Duodenal mucosa (tissue), 2 donors: Measurements from ENCODE around the gene AAMP.

Experiments
- H3K27ac ChIP-seq: one replicate; pipeline ENCODE4 v1.7.0; 2013; ENCODE audit warnings: low read depth, low read length
- H3K27me3 ChIP-seq, 2 donors: one replicate each; pipeline ENCODE4 v1.7.0; 2013; ENCODE audit warnings: low read length in 2 of 2, control low read depth in 1 of 2; ENCODE audit not compliant: insufficient read depth in 2 of 2, control insufficient read depth in 1 of 2
- H3K36me3 ChIP-seq, 2 donors: one replicate each; pipeline ENCODE4 v1.7.0; 2013; ENCODE audit warnings: low read length in 2 of 2, control low read depth in 1 of 2; ENCODE audit not compliant: insufficient read depth in 2 of 2, control insufficient read depth in 1 of 2
- H3K4me1 ChIP-seq, 2 donors: one replicate each; pipeline ENCODE4 v1.7.0; 2013; ENCODE audit warnings: low read length in 2 of 2, control low read depth in 1 of 2; ENCODE audit not compliant: insufficient read depth in 2 of 2, control insufficient read depth in 1 of 2
- H3K4me3 ChIP-seq, 2 donors: one replicate each; pipeline ENCODE4 v1.7.0; 2013; ENCODE audit warnings: low read length in 2 of 2, low read depth in 1 of 2
- H3K9ac ChIP-seq, 2 donors: one replicate each; pipeline ENCODE4 v1.7.0; 2013; ENCODE audit warnings: low read length in 2 of 2, low read depth in 1 of 2
- H3K9me3 ChIP-seq, 2 donors: one replicate each; pipeline ENCODE4 v1.7.0; 2013; ENCODE audit warnings: low read length in 2 of 2, control low read depth in 1 of 2; ENCODE audit not compliant: control insufficient read depth in 1 of 2

Gene AAMP

GRCh38 chr2:218216336-218216673, 53.6 kb downstream of the AAMP start:
- Histone ChIP-seq H3K27ac (peak overlapping the region; percentile 83), H3K36me3 (peaks cover 0 to 5% of the 10 kb centered on the region in 2 donors), H3K4me3 (peak overlapping the region; percentile 87 to 92), H3K27me3 (no peaks in the 10 kb centered on the region), H3K9me3 (no peaks in the 10 kb centered on the region), H3K4me1 (peaks cover 33 to 36% of the 10 kb centered on the region in 2 donors), H3K9ac (peak overlapping the region; percentile 73 to 93)
